NCI-H2196 treated with DMSO at 0.1 percent for 48 hours (cell line): ENCODE results near the gene MIP.
"Not testable (repeated sequence)": the region's sequence is repeated elsewhere in the genome, so short reads cannot be mapped to it uniquely, and the experiment has no call there.

Source experiments
- DNase-seq: peaks from one replicate; lab custom pipeline; 2025; ENCODE audit not compliant: unreplicated experiment; lab: John Stamatoyannopoulos, UW

The MIP gene

GRCh38 chr12:56411781-56412639 is 42.4 kb downstream of the MIP start:
- DNase-seq: no peak

GRCh38 chr12:56410768-56411167 is 43.7 kb downstream of the MIP start:
- no peak for DNase-seq

- DNase-seq: no peak
Observed at GRCh38 chr12:56408799-56409417, 45.5 kb downstream of the MIP start.

GRCh38 chr12:56404227-56404626 is 50.2 kb downstream of the MIP start:
- not testable (repeated sequence) for DNase-seq

- DNase-seq: not testable (repeated sequence)
Observed at GRCh38 chr12:56401612-56402011, 52.8 kb downstream of the MIP start.

GRCh38 chr12:56401125-56401524 is 53.3 kb downstream of the MIP start:
- DNase-seq: not testable (repeated sequence)
